Mesothelial cell of epicardium (in vitro differentiated cells): ENCODE data around the gene PLOD3. TPM values are rescaled to one million over a fixed set of nuclear protein-coding genes. Genes with fewer than 3 reads are reported as not detected.
"Not testable (repeated sequence)": the region's sequence is repeated elsewhere in the genome, so short reads cannot be mapped to it uniquely, and the experiment has no call there.

ENCODE experiments used
- DNase-seq, 2 experiments: peaks; one replicate each; pipeline ENCODE4 v3.0.0; 2021; ENCODE audit warnings: low spot score in 2 of 2; ENCODE audit not compliant: unreplicated experiment in 2 of 2
- H3K27ac Mint-ChIP-seq: 2 replicates; pipeline ENCODE4 v1.8.0; 2021; ENCODE audit warnings: mixed read lengths
- H3K27me3 Mint-ChIP-seq: 2 replicates; pipeline ENCODE4 v1.8.0; 2021; ENCODE audit warnings: low read depth, mixed read lengths
- H3K36me3 Mint-ChIP-seq: 2 replicates; pipeline ENCODE4 v1.8.0; 2021; ENCODE audit warnings: mixed read lengths
- H3K4me1 Mint-ChIP-seq: 2 replicates; pipeline ENCODE4 v1.8.0; 2021; ENCODE audit warnings: mixed read lengths
- H3K4me3 Mint-ChIP-seq: 2 replicates; pipeline ENCODE4 v1.8.0; 2021; ENCODE audit warnings: mild to moderate bottlenecking, moderate library complexity, mixed read lengths
- H3K9me3 Mint-ChIP-seq: 2 replicates; pipeline ENCODE4 v1.8.0; 2021; ENCODE audit warnings: mixed read lengths
- CTCF ChIP-seq: fragments of 200-600 bp; sonication (generic); IDR thresholded peaks from one replicate; pipeline ENCODE4 v1.5.0; 2021; ENCODE audit warnings: antibody characterized with exemption; ENCODE audit not compliant: unreplicated experiment
- total RNA-seq: library from RNA; stranded (reverse); gene quantifications from 3 replicates; pipeline ENCODE4 v1.2.1, GENCODE V29; 2021

The PLOD3 gene
- total RNA-seq, 1 donor from 2014 or later = 66.9 TPM

GRCh38 chr7:101210143-101210542 is 7.2 kb downstream of the PLOD3 start:
- DNase-seq = no peak
- H3K4me1 Mint-ChIP-seq = no peaks in the 10 kb centered on the region
- peaks cover 18% of the 10 kb centered on the region for H3K36me3 Mint-ChIP-seq
- no peak overlapping the region for H3K27ac Mint-ChIP-seq
- TF ChIP-seq CTCF = no peak
- H3K4me3 Mint-ChIP-seq = no peak overlapping the region
- H3K9me3 Mint-ChIP-seq = no peaks in the 10 kb centered on the region
- H3K27me3 Mint-ChIP-seq = peaks cover 3% of the 10 kb centered on the region

- no peak overlapping the region for H3K4me3 Mint-ChIP-seq
- H3K27ac Mint-ChIP-seq = no peak overlapping the region
- no peaks in the 10 kb centered on the region for H3K4me1 Mint-ChIP-seq
- H3K27me3 Mint-ChIP-seq = peaks cover 11% of the 10 kb centered on the region
- H3K36me3 Mint-ChIP-seq = peaks cover 18% of the 10 kb centered on the region
- no peaks in the 10 kb centered on the region for H3K9me3 Mint-ChIP-seq
- TF ChIP-seq CTCF = no peak
- no peak for DNase-seq
Observed at GRCh38 chr7:101208794-101209193, 8.6 kb downstream of the PLOD3 start.

- H3K4me1 Mint-ChIP-seq = no peaks in the 10 kb centered on the region
- DNase-seq = no peak
- H3K27ac Mint-ChIP-seq = no peak overlapping the region
- H3K36me3 Mint-ChIP-seq = peaks cover 18% of the 10 kb centered on the region
- no peaks in the 10 kb centered on the region for H3K9me3 Mint-ChIP-seq
- H3K4me3 Mint-ChIP-seq = no peak overlapping the region
- peaks cover 24% of the 10 kb centered on the region for H3K27me3 Mint-ChIP-seq
- no peak for TF ChIP-seq CTCF
Observed at GRCh38 chr7:101207459-101207858, 9.9 kb downstream of the PLOD3 start.

GRCh38 chr7:101206665-101207042 is 10.7 kb downstream of the PLOD3 start:
- H3K27ac Mint-ChIP-seq = no peak overlapping the region
- no peaks in the 10 kb centered on the region for H3K4me1 Mint-ChIP-seq
- H3K27me3 Mint-ChIP-seq = peaks cover 32% of the 10 kb centered on the region
- H3K9me3 Mint-ChIP-seq = no peaks in the 10 kb centered on the region
- DNase-seq = no peak
- TF ChIP-seq CTCF = no peak
- H3K4me3 Mint-ChIP-seq = no peak overlapping the region
- peaks cover 18% of the 10 kb centered on the region for H3K36me3 Mint-ChIP-seq

- no peaks in the 10 kb centered on the region for H3K4me1 Mint-ChIP-seq
- TF ChIP-seq CTCF = no peak
- H3K36me3 Mint-ChIP-seq = peaks cover 18% of the 10 kb centered on the region
- peaks cover 38% of the 10 kb centered on the region for H3K27me3 Mint-ChIP-seq
- no peak overlapping the region for H3K4me3 Mint-ChIP-seq
- DNase-seq = no peak
- H3K27ac Mint-ChIP-seq = no peak overlapping the region
- H3K9me3 Mint-ChIP-seq = no peaks in the 10 kb centered on the region
Observed at GRCh38 chr7:101205901-101206664, 11.3 kb downstream of the PLOD3 start.

GRCh38 chr7:101203740-101204738 is 13.3 kb downstream of the PLOD3 start:
- H3K4me1 Mint-ChIP-seq, H3K4me3 Mint-ChIP-seq, H3K27ac Mint-ChIP-seq, H3K9me3 Mint-ChIP-seq, DNase-seq: not testable (repeated sequence)
- H3K27me3 Mint-ChIP-seq = peaks cover 53% of the 10 kb centered on the region
- H3K36me3 Mint-ChIP-seq = peaks cover 16% of the 10 kb centered on the region
